GM18951 (cell line): ENCODE data around the gene BLOC1S3.

Experiments used
- POLR2A ChIP-seq: IDR thresholded peaks from 4 replicates; pipeline ENCODE4 v1.6.1; 2011; ENCODE audit warnings: mild to moderate bottlenecking; ENCODE audit not compliant: insufficient read length, insufficient read depth; ENCODE audit errors: extremely low read depth
- in situ Hi-C: fragments of 300-500 bp; cut with MboI; formaldehyde crosslinking; loops from one replicate; pipeline ENCODE4 v1.12.0; 2022; ENCODE audit warnings: low sequenced_read_pairs, mixed read lengths, inconsistent platforms; ENCODE audit not compliant: unreplicated experiment

Gene BLOC1S3

DNA sequence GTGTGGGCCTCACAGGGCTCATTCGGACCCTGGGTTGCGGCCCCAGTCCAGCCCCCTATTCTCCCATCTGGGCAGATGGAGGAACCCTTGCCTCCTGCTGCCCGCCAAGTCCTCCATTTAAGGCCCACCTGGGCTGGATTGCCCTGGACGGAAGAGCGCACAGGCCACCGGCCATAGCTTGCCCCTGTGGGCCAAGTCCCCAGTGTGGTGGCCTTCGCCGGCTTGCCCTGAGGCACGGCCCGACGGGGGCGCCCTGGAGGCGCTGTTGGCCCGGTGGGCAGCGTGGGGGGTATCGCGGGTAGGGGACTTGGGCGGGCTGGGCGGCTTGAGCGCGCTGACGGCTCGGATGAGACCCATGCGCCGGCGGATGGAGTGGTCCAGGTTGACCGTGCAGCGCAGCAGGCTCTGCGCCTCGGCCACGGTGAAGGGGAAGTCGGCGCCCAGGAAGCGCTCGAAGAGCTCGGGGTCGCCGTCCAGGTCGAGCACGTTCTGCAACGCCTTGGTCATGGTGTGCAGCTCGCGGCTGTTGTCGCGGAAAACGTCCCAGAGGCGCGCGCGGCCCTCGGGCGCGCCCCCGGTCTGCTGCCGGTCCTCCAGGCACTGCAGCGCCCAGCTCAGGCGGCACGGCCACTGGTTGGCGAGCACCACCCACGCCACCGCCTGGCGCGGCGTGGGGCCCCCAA lies 26.6 kb upstream of the BLOC1S3 start:
- in situ Hi-C loops: no loop called here
- TF ChIP-seq POLR2A: no peak

DNA sequence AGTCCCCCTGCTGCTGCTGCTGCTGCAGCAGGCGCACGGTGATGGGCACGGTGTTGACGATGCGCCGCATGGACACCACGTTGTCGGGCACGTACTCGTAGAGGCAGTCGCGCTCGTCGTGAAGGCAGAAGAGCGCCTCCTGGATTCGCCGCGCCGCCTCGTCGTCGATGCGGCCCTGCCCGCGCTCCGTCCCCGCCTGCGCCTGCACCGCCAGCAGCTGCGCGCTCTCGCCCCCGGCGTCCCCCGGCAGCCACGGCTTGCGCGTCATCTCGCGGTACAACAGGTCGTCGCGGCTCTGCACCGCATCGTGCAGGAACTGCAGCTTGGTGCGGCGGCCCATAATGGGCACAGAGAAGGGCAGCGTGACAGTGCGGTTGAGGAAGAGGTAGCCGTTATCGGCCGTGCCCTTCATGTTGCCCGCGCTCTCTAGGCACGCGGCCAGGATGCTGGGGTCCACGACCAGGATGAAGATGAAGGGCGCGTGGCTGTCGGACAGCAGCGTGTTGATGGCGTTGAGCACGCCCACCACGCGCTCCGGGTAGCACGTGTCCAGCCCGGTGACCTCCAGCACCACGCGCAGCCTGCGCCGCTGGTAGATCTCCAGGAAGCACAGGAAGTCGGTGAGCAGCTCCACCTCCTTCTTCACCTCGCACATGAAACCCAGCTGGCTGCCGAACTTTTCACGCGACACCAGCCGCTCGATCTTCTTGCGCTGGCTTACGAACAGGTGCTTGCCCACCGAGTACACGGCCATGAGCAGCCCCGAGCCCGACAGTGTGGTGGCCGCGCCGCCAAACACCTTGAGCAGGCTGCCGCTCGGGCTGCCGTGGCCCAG lies 25.9 kb upstream of the BLOC1S3 start:
- in situ Hi-C loops: no loop called here

DNA sequence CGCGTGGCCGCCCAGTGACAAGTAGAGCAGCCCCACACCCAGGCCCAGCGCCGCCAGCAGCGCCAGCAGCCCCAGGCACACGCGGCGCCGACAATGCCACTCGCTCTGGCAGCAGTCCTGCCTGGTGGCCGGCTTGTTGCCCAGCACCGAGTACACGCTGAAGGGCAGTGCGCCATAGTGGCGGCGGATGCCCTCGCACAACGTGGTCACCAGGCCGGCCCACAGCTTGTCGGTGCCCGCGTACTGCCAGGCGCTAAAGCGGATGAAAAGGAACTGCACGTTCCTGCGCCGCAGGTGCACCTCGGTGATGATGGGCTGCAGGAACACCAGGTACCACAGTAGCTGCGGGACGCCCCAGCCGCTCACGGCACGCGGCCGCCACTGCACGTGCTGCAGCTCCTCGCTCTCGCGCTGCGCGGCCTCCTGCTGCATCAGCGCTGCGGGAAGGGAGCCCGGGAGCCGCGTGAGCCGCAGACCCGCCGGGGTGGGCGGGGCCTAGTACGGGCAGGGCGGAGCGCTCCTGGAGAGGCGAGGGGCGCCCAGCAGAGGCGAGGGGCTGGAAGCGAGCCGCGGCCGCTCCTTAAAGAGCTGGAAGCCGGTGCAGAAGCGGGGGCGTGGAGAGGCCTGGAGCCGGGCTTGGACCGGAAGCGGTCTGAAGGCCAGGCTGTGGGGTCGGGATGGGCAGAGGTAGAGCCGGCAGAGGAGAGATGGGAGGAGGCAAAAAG lies 25.1 kb upstream of the BLOC1S3 start:
- no peak for TF ChIP-seq POLR2A
- in situ Hi-C loops: no loop called here

More for the DNA sequence above, 25.9 kb upstream of the BLOC1S3 start:
- no peak for TF ChIP-seq POLR2A

DNA sequence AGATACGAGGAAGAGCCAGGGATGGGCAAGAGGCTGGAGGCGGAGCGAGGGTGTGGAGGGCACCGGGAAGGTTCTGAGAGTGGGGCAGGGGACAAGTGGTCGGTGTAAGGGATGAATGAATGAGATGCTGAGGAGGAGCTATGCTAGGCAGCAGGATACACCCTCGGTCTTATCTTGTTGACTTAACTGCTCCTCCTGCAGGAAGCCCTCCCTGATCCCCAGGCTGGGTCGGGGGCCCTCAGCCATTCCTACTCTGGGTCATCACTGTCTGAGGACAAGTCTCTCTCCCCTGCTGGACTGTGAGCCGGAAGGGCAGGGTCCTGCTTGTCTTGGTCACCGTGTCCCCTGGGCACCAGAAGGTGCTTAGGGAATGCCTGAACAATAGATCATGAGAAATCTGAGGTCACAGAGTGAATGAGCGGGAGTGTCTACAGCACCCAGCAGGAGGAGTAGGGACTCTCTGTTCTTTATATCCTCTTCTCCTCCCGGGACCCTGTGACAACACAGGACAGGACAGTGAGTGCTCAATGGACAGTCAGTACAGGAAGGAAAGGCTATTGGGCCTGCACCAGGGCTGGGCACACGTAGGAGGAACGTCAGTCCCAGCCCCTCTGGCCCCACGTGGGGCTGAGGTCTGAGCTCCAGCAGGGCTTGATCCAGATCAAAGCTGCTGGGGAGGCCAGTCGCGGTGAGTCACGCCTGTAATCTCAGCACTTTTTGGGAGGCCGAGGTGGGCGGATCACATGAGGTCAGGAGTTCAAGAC lies 24.3 kb upstream of the BLOC1S3 start:
- in situ Hi-C loops: no loop called here
- TF ChIP-seq POLR2A: no peak

DNA sequence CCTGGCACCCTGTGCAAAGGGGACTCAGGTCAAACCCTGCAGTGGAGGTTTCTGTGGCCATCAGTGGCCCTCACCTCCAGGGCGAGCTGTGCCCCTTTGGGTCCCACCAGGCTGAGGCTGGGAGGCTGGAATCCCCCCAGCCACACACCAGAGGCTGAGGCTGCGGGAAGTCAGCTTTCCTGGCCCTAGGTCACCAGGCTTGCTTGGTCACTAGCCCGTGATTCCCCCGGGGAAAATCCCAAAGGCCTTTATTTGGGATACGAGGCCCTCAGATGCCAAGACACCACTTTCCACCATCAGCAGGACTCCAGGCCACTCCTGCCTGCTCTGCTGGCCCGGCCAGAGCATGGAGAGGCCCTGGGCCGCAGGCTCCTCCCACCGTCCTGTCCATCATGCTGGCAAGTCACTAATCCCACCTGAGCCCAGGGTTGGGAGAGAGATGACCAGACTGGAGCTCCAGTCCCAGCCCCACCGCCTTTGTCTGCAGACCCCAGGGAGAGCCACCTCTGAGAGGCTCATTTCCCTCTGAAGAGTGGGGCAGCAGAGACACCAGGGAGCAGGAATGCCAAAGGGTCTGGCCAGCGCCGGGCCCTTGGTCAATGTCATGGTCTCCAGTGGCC lies 22.5 kb upstream of the BLOC1S3 start:
- no peak for TF ChIP-seq POLR2A
- in situ Hi-C loops: no loop called here

DNA sequence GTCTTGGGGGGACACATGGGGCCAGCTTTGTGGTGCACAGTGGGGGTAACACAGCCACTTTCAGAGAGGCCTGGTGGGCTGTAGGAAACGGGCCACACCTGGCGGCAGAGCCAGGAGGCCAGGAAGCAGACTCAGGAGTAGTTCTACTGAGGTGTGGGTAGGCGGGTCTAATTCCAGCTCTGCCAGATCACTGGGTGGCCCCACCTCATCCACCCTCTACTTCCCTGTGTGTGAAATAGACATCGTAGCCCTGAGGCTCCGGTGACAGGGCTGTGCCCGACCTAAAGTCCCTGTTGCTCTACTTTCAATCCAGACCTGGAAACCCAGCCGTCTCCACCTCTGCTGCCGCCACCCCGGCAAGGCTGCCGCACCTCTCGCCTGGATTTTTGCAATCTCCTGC lies 21.8 kb upstream of the BLOC1S3 start:
- in situ Hi-C loops: no loop called here
- no peak for TF ChIP-seq POLR2A

DNA sequence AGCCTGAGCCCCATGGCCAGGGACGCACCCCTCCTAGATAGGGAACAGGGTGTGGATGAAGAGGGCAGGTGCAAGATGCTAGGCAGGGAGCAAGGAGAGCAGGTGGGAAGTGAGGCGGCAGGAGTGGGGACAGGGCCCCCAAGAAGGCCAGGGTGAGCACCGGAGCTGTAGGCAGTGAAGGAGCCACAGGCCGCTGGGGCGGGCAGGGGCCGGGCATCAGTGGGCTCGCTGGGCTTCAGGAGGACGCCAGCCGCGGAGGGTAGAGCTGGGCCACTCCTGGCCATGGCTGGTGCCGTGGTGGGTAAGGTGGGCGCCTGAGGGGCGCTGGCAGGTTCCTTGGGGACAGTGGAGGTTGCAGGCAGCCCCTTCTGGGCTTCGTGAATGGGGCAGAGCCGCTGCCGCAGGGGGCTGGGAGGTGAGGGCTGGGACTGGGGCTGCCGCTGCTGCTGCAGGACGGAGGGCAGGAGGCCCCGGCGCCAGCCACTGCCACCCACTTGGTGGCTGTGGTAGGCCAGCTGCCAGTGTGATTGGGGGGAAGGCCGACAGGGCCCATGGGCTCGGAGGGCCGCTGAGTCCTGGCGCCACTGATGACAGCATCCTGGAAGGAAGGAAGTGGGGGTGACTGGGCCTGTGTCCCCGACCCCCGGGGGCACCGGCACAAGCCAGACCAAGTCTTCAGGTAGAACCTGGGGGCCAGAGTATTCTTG lies 19.9 kb upstream of the BLOC1S3 start:
- in situ Hi-C loops: no loop called here
- no peak for TF ChIP-seq POLR2A

DNA sequence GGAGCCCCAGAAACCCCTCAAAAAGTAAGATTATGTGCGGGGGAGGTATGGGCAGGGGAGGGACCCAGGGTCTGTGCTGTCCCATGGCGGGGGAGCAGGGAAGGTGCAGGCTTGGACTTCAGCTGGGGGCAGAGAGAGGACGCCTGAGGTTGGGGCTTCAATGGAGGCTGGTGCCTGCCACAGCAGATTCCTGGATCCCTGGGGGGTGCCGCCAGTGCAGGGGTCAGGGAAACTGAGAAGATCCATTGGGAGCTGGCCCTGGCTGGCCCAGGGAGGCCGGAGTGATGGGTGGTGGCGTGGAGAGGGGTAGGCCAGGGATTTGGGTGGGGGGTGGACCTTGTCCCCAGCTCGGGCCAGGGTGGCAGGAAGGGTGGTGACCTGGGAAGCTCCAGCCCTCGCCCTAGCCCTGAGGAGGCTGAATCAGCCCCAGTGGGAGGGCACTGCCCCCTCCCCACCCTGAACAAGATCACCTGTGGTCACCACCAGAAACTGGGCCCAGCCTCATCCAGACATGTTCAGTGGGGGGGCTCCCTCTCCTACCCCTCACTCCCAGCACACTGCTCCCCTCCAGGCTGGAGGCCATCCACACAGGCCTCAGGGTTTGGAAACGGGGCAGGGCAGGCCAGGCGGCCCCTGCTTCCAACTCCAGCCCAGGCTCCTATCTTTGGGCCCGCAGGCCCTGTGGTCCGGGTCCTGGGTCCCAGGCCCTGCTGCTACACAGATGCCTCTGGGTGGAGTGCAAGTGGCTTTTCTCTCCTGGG lies 19.2 kb upstream of the BLOC1S3 start:
- TF ChIP-seq POLR2A: no peak
- in situ Hi-C loops: no loop called here

DNA sequence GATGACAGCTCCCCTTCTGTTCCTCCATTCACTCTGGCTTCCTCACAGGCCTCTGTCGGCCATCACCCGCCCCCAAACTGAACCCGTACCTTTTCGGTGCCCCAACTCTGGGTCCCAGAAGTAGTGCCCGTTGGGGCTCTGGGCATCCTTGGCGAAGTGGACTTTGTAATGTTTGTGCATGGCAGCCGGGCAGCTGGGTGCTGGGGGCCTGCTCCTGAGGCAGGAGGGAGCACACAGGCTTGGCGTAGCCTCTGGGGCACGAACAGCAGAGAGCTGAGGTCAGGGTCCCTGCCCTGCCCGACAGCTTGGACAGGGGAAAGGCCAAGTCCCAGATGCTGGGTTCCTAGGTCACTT lies 18.6 kb upstream of the BLOC1S3 start:
- no peak for TF ChIP-seq POLR2A
- in situ Hi-C loops: no loop called here

DNA sequence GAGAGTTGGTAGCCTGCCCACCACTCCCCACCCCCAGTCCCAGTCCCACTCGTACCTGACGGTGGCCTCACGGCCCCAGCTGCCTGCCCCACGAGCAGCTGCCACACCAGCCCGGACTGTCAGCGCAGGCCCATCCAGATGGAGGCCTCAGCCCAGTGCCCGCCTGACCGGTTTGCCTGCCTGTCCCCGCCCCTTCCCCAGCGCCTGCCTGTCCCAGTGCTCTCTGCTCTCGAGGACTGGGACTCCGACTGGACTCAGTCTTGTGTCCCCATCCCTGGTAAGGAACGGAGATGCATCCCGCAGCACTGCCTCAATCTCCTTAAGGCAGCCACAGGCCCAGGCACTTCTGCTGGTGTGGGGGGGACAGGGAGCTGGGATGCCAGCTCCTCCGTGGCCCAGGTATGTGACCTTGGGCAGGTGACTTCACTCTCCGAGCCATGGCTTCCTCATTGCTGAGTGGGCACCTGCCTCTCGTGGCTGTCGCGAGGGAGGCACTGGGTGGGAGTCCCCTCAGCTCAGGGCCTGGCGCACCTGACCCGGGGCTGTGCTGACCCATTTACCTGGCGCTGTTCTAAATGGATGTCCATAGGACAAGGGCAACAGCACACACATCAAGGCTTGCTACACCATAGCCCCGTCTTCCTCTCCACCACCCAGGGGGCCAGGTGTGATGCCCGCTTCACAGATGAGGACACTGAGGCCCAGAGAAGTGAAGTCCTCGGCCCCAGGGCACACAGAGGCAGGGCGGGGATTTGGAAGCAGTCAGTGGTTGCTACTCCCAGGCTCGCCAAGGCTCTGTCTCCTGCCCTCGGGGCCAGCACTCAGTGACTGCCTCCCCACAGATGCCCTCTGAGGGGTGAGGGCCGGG lies 17.5 kb upstream of the BLOC1S3 start, which contains the start of gene NKPD1:
NKPD1 (minus strand) TSS at position 113 of the 868 bp plus-strand sequence. CDS start 832 bp downstream, outside the sequence.
- TF ChIP-seq POLR2A: no peak
- in situ Hi-C loops: no loop called here
